ENCODE data around the gene KCNMA1.

DNA sequence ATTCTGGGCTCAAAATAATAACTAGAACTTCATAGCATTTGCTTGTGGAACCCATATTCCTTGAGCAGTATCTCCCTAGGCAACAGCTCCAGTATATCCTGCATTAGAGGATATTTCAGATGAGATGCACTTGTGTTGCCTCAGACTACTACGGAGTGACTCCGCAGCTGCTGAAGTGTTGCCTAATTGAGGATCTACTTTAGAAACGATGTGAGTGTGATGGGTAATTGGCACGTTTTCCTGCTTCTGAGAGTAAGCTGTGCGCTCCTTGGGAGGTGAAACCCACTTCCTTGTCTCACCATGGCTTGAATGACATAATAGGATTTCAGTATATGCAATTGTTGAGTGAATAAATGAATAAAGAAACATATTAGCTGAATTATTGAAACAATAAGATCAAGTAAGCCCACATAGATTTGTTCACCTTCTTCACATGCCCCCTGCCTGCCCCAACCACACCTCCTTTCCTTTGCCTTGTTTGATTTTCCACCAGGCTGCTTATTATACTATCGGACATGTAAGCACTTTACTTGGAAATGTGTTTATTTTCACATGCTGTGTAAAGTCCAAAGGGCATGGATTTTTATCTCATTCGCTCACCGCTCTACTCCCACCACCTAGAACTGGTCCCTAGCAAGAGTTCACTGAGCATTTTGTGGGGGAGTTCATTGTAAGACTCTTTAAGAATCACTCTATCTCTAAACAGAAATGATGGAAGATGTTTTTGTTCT lies 303.8 kb downstream of the KCNMA1 start:
- TF ChIP-seq CTCF (IDR thresholded peaks at IDR 0.05), result no peak
- no peak for TF ChIP-seq POLR2A (IDR thresholded peaks at IDR 0.05)
- TF ChIP-seq POLR2AphosphoS5 (IDR thresholded peaks at IDR 0.05; ENCODE audit: insufficient read depth in 1 of 2, low read depth in 1 of 2), result no peak

Measured in vagina (tissue), 2 donors.